GM23248 (cell line): ENCODE results near the gene ACIN1. TPM values are rescaled to one million over a fixed set of nuclear protein-coding genes. Genes with fewer than 3 reads are reported as not detected.
A peak's percentile ranks its signal among the peaks of the same experiment; 100 is the strongest.

Experiments used
- DNase-seq: peaks from one replicate; pipeline ENCODE4 v3.0.0-alpha.2; 2015
- H2AFZ ChIP-seq: fragments of 200-600 bp; sonication (generic); 2 replicates; pipeline ENCODE4 v1.6.1; 2016; ENCODE audit warnings: antibody characterized with exemption
- H3F3A ChIP-seq: fragments of 200-600 bp; sonication (generic); 2 replicates; pipeline ENCODE4 v1.6.1; 2016; ENCODE audit warnings: mild to moderate bottlenecking, antibody characterized with exemption, mixed run types; ENCODE audit not compliant: insufficient read depth
- H3K27ac ChIP-seq: fragments of 200-600 bp; sonication (generic); 2 replicates; pipeline ENCODE4 v1.5.1; 2016; ENCODE audit warnings: mild to moderate bottlenecking
- H3K27me3 ChIP-seq: fragments of 200-600 bp; sonication (generic); replicated peaks from 2 replicates; pipeline ENCODE4 v1.6.1; 2016; ENCODE audit warnings: mild to moderate bottlenecking; ENCODE audit not compliant: insufficient read depth
- H3K36me3 ChIP-seq: fragments of 200-600 bp; sonication (generic); 2 replicates; pipeline ENCODE4 v1.6.1; 2016; ENCODE audit warnings: low read depth, mild to moderate bottlenecking
- H3K4me1 ChIP-seq: fragments of 200-600 bp; sonication (generic); 2 replicates; pipeline ENCODE4 v1.6.1; 2016; ENCODE audit warnings: mild to moderate bottlenecking; ENCODE audit not compliant: insufficient read depth
- H3K4me2 ChIP-seq: fragments of 200-600 bp; sonication (generic); one replicate; pipeline ENCODE4 v1.6.1; 2016; ENCODE audit warnings: mild to moderate bottlenecking; ENCODE audit not compliant: unreplicated experiment
- H3K4me3 ChIP-seq: fragments of 200-600 bp; sonication (generic); 2 replicates; pipeline ENCODE4 v1.5.1; 2016; ENCODE audit warnings: mild to moderate bottlenecking
- H3K79me2 ChIP-seq: fragments of 200-600 bp; sonication (generic); 2 replicates; pipeline ENCODE4 v1.6.1; 2016; ENCODE audit warnings: mild to moderate bottlenecking; ENCODE audit not compliant: insufficient read depth
- H3K9ac ChIP-seq: fragments of 200-600 bp; sonication (generic); 2 replicates; pipeline ENCODE4 v1.6.1; 2016; ENCODE audit warnings: mild to moderate bottlenecking
- H3K9me2 ChIP-seq: fragments of 200-600 bp; sonication (generic); 2 replicates; pipeline ENCODE4 v1.6.1; 2016; ENCODE audit warnings: mixed run types, mild to moderate bottlenecking, moderate library complexity; ENCODE audit not compliant: insufficient read depth
- H3K9me3 ChIP-seq: fragments of 200-600 bp; sonication (generic); one replicate; pipeline ENCODE4 v1.6.1; 2017; ENCODE audit warnings: low read depth
- H4K20me1 ChIP-seq: fragments of 200-600 bp; sonication (generic); 2 replicates; pipeline ENCODE4 v1.6.0; 2016; ENCODE audit not compliant: insufficient read depth
- EZH2 ChIP-seq: fragments of 200-600 bp; sonication (generic); IDR thresholded peaks from 2 replicates; pipeline ENCODE4 v1.6.1; 2018; ENCODE audit warnings: antibody characterized with exemption, mild to moderate bottlenecking; ENCODE audit not compliant: insufficient read depth, poor library complexity, severe bottlenecking
- EZH2phosphoT487 ChIP-seq: fragments of 200-600 bp; sonication (generic); IDR thresholded peaks from 2 replicates; pipeline ENCODE4 v1.6.1; 2018; ENCODE audit warnings: antibody characterized with exemption, moderate library complexity, mild to moderate bottlenecking, low read depth; ENCODE audit not compliant: insufficient read depth
- WGBS, 2 experiments: methylation state at CpG; one replicate each; pipeline ENCODE4 v1.1.6; 2015 to 2017; ENCODE audit warnings: low lambda C conversion rate in 2 of 2, low coverage in 1 of 2; ENCODE audit errors: missing lambda C conversion rate in 2 of 2; 5-methylcytosine and 5-hydroxymethylcytosine counted together
- in situ Hi-C: fragments of 300-500 bp; cut with MboI; formaldehyde crosslinking; loops from 2 replicates; pipeline ENCODE4 v1.15.0; 2020
- polyA plus RNA-seq: library from polyadenylated mRNA; unstranded; fragments of >200 nt; fragmentation: Nextera tagmentation; extraction: Ambion mirVana; gene quantifications from 2 replicates; pipeline ENCODE4 v1.2.1, GENCODE V29; 2016
- total RNA-seq: library from RNA; depleted of rRNA; stranded (reverse); fragments of >200 nt; shearing (Covaris generic); gene quantifications from 2 replicates; pipeline ENCODE4 v1.2.3, GENCODE V29; 2014

ACIN1 gene
- total and polyA plus RNA-seq, 2 experiments from 2014 or later, result 35.5 to 63.7 TPM

DNA sequence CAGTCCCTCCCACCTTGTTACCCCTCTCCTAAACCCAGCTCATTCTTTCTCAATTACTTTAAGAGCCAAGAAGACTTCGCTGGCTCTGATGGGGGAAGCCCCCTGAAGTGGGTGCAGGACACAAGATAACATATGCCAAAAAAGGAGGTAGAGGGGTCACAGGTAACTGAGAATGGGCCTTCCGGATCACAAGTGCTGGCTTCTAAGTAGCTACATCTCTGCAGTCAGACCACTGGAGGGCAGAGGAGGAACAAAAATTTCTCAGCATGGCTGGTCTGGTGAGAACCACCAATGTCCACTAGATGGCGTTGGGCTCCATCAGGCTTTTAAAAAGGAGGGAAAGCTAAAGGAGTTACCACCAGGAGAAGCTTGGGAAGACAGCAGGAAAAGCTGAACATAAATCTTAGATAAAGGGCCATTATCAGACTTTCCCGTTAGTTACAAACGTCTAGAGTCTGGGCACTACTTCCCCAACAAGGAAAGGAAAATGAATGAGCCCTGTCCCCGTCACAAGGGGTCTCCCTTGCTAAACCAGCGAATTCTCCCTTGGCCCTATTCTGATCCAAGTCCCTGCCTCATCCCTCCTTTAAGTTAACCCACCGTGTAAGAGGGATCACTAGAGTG, 26.0 kb downstream of the ACIN1 start:
- H3K27ac ChIP-seq, result no peak overlapping the region
- peak overlapping the region; percentile 47 for H3K4me2 ChIP-seq
- no peaks in the 10 kb centered on the region for H3K9me3 ChIP-seq
- H3K4me3 ChIP-seq, result peak overlapping the region; percentile 24; the same call in 1 of the 2 replicates
- no peaks in the 10 kb centered on the region for H3K9me2 ChIP-seq
- H3K4me1 ChIP-seq, result peaks cover 21% of the 10 kb centered on the region
- peaks cover 40% of the 10 kb centered on the region for H3K36me3 ChIP-seq
- H4K20me1 ChIP-seq, result peaks cover 5% of the 10 kb centered on the region; the same call in 1 of the 2 replicates
- no peaks in the 10 kb centered on the region for H3K27me3 ChIP-seq
- TF ChIP-seq EZH2 (no peak), EZH2phosphoT487 (no peak)
- H2AFZ ChIP-seq, result no peak overlapping the region
- WGBS, 2 experiments, result 22 to 24% methylated on average over 8 of the region's 8 CpGs
- H3F3A ChIP-seq, result peaks cover 62% of the 10 kb centered on the region
- peak; percentile 92 for DNase-seq
- in situ Hi-C loops, result no loop called here
- peaks cover 97% of the 10 kb centered on the region for H3K79me2 ChIP-seq
- H3K9ac ChIP-seq, result 0 out of 2 replicates have a peak overlapping the region, but pooled peaks have one; percentile 29

- Histone ChIP-seq H3K9me3 (no peaks in the 10 kb centered on the region), H3K4me3 (peak overlapping the region; percentile 24; the same call in 1 of the 2 replicates), H3K79me2 (peaks cover 97% of the 10 kb centered on the region), H2AFZ (no peak overlapping the region), H3F3A (peaks cover 62% of the 10 kb centered on the region), H3K27ac (no peak overlapping the region), H4K20me1 (peaks cover 5% of the 10 kb centered on the region; the same call in 1 of the 2 replicates), H3K36me3 (peaks cover 46% of the 10 kb centered on the region), H3K27me3 (no peaks in the 10 kb centered on the region), H3K9ac (0 out of 2 replicates have a peak overlapping the region, but pooled peaks have one; percentile 29), H3K9me2 (no peaks in the 10 kb centered on the region), H3K4me2 (peak overlapping the region; percentile 47), H3K4me1 (peaks cover 21% of the 10 kb centered on the region)
- TF ChIP-seq EZH2phosphoT487, result no peak
- TF ChIP-seq EZH2, result no peak
- in situ Hi-C loops, result no loop called here
- DNase-seq, result peak; percentile 23
- WGBS, 2 experiments, result 67 to 75% methylated on average over 14 of the region's 14 CpGs
Observed at GRCh38 chr14:23067847-23068788, 26.8 kb downstream of the ACIN1 start.

DNA sequence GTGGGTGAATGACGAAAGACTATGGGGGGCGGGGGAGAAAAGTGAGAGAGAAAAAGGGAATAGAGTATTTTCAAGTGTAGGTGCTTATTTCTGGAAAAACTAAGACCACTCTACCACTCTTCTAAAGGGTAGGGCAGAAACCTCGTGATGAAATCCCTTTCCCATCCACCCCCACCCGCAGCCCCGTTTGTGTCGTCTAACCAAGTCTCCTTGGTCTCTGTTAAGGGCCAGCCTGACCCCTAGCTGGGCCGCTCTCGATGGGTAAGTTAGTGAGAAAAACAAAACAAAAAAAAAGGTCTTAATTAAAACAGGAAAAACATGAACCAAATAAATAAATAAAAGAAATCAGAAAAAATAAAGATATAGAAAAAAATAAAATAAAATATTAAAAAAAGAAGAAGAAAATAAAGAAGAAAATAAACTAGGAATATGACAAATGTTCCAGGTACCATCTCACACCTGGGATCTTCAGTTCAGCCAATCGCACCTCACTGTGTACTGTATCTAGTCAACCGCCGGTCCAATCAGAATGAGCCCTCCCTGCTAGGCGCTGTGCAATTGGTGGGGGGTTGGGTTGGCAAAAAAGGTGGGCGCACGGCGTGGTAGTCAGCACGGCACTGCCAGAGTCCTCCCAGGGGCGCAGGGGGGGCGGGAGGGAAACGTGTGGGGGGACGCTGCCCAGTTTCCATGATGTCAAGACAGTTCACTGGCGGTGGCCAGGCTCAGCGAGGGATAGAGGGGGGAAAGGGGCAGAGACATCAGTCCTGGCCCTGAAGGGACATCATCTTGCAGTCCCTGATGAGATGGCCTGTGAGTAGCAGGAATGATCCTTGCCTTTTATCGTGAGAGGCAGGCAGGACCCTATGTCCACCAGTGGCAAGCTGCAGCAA, 27.8 kb downstream of the ACIN1 start:
- H3K36me3 ChIP-seq, result peaks cover 54% of the 10 kb centered on the region
- 85% methylated on average over 16 to 23 of the region's 23 CpGs for WGBS, 2 experiments
- H2AFZ ChIP-seq, result no peak overlapping the region
- in situ Hi-C loops, result no loop called here
- no peak overlapping the region for H3K4me2 ChIP-seq
- peak overlapping the region; percentile 31; the same call in 1 of the 2 replicates for H3K9ac ChIP-seq
- DNase-seq, result no peak
- H3K27ac ChIP-seq, result no peak overlapping the region
- no peaks in the 10 kb centered on the region for H3K9me2 ChIP-seq
- H3K27me3 ChIP-seq, result no peaks in the 10 kb centered on the region
- peaks cover 91% of the 10 kb centered on the region for H3K79me2 ChIP-seq
- H3F3A ChIP-seq, result peaks cover 62% of the 10 kb centered on the region
- H3K4me1 ChIP-seq, result peaks cover 26% of the 10 kb centered on the region
- H4K20me1 ChIP-seq, result peaks cover 5% of the 10 kb centered on the region; the same call in 1 of the 2 replicates
- TF ChIP-seq EZH2phosphoT487 (no peak), EZH2 (no peak)
- no peak overlapping the region for H3K4me3 ChIP-seq
- H3K9me3 ChIP-seq, result no peaks in the 10 kb centered on the region
